Measurements from ENCODE around the gene KIF5A.
"Not testable (repeated sequence)": the region's sequence is repeated elsewhere in the genome, so short reads cannot be mapped to it uniquely, and the experiment has no call there.

GRCh38 chr12:57514246-57514645 is 35.6 kb upstream of the KIF5A start:
- TF ChIP-seq CTCF (IDR thresholded peaks at IDR 0.05; ENCODE audit: low read length); EZH2 (IDR thresholded peaks at IDR 0.05; ENCODE audit: borderline replicate concordance, low read length): not testable (repeated sequence)

Measured in OCI-LY1 (cell line).